HG02840 (cell line): Measurements from ENCODE around the gene RTN3.

Source experiments
- ATAC-seq: cut with Tn5 transposase; IDR thresholded peaks from one replicate; pipeline ENCODE4 v1.9.1; 2021; ENCODE audit warnings: mild to moderate bottlenecking, moderate library complexity, moderate number of reproducible peaks; ENCODE audit not compliant: unreplicated experiment, low FRiP score

RTN3 gene

DNA sequence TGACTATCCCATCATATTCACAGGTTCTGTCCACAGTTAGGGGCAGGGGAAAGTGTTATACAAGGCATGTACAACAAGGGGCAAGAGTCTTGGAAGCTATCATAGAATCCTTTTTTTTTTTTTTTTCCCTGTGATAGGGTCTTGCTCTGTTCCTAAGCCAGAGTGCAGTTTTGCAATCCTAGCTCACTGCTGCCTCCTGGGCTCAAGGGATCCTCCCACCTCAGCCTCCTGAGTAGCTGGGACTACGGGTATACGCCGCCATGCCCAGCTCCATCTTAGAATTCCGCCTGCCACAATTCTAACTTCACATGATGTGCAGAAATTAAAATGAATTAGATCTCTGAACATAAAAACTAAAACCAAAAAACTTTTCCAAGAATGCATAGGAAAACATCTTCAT lies 55.6 kb downstream of the RTN3 start:
- no peak for ATAC-seq

DNA sequence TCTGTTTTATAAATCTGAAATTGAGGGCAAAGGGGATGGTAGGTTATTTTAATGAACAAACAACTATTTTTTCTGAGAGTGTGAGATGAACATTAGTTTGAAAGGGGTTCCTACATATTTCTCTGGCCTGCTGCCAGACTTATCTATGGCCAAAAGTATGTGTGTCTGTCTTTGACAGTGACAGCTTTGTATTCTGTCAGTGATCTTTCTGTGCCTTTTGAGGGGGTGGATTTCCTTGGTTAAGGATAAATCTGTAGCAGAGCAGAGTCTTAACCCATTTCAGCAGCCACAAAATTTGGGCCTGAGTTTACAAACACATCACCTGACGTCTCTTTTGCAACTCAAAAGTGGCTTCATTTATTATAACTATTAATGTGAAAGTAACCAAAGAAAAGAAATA lies 56.4 kb downstream of the RTN3 start:
- ATAC-seq: no peak

DNA sequence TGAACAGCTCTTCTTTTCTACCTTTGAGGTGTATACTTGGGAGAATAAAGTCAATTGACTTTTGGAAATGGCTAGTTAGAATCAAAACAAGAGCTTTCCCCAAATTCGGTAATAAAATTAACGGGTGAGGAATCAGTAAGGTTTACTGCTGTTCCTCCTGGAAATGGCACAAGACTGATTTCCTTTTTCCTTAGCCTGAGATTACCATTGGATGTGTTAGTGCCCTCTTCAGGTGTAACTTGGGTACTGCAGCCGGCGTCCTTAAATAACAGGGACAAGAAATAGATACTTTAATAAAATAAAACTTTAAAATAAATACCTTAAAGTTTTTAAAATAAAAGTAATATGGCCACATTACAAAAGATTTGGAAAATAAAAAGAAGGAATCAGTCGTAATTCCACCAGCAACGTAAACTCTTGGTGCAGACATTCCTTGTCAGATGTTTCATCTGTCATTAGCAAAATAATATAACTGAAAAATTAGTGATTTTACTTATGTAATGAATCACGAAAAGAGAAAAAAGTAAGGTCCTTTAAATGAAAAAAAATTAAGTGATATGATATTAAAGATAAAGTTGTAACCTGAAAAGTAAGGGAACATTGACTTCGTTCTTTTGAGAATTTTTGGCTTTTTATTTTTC lies 57.5 kb downstream of the RTN3 start:
- no peak for ATAC-seq

DNA sequence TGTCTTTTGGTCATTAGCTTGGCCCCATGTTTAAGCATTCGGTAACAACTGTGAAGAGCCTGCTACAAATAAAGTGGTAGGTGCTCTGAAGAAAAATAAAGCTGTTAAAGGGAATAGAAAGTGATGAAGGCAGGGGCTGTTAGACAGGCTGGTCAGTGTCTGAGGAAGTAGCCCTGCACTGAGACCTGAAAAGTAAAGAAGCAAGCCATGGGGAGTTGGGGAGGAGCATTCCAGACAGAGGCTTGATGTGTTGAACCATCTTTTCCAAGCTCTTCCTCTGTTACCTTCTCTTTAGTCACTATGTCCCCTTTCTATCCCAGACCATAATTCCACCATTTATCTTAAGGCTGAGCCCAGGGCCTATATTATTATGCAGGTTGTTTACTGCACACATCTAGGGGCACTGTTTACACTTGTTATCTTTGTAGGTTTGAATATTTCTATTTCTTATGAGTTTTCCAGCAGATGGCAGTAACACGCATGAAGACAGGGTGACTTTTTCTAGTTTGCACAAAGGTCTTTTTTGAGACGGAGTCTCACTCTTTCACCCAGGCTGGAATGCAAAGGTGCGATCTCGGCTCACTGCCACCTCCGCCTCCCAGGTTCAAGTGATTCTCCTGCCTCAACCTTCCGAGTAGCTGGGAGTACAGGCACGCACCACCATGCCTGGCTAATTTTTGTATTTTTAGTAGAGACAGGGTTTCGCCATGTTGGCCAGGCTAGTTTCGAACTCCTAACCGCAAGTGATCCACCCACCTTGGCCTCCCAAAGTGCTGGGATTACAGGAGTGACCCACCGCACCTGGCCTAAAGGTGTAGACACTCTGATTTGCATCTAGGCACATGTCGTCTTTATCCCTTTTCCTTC lies 64.2 kb downstream of the RTN3 start:
- ATAC-seq: no peak

DNA sequence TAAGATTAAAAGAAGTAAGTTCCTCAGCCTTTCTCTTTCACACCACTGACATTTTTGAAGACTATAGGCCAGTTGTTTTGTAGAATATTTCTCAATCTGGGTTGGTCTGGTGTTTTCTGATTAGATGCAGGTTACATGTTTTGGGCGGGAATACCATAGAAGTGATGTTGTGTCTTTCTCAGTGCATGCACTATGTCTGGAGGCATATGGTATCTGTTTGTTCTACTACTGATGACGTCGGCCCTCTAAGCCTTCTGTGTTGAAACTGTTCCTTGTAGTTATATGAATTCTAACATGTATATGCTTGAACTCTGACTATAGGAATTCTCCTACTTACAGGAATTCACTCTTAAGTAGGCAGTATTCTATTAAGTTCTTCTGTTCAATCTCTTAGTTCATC lies 65.7 kb downstream of the RTN3 start:
- no peak for ATAC-seq

DNA sequence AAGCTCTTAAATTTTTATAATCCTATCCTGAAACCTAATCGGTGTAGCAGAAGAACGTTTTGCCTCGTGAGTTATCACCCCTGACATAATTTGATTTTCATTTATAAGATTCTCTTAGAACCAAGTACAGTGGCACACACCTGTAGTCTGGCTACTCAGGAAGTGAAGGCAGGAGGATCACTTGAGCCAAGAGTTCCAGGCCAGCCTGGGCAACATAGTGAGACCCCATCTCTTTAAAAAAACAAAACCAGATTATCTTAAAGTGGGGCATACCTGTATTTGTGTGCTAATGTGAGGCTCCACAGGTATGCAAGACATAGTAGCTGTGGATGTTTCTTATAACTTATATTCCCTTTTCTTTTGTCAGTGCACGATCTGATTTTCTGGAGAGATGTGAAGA lies 68.3 kb downstream of the RTN3 start:
- no peak for ATAC-seq

DNA sequence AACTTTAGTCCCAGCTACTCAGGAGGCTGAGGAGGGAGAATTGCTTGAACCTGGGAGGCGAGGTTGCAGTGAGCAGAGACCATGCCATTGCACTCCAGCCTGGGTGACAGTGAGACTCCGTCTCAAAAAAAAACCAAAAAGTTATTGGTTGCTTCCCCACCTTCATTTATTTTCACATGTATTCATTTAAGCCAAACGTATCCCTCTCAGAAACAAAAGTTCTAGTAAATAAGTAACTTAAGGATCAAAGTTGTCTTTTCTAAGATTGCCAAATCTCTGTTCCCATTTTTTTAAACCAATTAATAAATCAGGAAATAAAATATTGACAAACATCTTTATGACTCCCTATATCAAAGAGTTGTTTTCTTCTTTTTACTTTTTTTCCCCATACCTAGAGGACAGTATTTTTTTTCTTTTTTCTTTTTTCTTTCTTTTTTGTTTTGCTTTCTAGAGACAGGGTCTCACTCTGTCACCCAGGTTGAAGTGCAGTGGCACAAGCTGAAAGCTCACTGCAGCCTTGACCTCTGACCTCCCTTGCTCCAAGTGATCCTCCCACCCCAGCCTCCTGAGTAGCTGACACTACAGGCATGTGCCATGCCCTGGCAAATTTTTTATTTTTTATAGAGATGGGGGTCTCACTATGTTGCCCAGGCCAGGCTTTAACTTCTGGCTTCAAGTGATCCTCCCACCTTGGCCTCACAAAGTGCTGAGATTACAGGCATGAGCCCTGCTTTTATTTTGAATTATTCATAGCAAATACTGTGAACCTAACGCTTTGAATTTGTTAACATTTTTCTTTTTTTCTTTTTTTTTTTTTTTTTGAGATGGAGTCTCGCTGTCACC lies 75.8 kb downstream of the RTN3 start:
- ATAC-seq: no peak

DNA sequence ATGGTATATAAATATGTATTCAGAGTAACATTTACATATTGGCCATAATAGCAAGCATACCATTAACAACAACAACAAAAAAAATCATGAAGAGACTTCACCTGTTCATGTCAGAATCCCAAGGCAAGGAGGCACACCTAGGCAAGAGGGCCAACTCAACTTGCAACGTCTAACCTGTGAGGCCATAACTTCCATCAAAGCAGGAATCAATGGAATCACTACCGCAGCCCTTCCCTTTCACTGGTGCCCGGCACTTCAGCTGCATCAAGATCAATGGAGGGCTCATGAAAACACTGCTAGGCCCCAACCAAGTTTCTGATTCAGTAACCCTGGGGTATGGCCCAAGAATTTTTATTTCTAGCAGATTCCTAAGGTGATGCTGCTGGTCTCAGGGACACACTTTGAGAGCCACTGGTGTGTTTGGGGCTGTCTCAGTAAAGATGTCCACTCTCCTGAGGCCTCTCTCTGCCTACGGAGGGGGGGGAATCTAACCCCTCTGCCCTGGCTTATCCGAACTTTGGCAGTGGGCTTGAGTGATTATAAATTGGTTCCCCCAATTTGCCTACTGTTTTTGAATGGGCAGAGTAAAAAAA lies 79.3 kb downstream of the RTN3 start:
- ATAC-seq: no peak

DNA sequence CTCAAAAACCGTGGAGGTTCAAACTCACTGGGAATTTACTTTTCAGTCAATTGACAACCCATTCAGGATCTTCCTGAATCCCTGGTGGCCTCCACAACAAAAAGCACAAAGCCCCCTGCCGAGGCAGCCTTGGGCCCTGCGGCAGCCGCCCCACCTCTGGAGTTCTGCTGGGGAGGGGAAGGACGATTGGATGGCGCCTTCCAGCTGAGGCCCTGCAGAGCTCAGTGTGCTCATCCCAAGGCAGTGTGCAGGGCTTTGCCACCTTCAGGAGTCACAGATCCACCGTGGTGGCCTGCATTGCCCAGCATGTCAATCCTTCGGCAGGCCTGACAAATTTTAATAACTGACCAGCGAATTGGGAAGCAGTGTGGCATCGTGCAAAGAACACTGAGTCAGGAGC lies 79.9 kb downstream of the RTN3 start:
- no peak for ATAC-seq

DNA sequence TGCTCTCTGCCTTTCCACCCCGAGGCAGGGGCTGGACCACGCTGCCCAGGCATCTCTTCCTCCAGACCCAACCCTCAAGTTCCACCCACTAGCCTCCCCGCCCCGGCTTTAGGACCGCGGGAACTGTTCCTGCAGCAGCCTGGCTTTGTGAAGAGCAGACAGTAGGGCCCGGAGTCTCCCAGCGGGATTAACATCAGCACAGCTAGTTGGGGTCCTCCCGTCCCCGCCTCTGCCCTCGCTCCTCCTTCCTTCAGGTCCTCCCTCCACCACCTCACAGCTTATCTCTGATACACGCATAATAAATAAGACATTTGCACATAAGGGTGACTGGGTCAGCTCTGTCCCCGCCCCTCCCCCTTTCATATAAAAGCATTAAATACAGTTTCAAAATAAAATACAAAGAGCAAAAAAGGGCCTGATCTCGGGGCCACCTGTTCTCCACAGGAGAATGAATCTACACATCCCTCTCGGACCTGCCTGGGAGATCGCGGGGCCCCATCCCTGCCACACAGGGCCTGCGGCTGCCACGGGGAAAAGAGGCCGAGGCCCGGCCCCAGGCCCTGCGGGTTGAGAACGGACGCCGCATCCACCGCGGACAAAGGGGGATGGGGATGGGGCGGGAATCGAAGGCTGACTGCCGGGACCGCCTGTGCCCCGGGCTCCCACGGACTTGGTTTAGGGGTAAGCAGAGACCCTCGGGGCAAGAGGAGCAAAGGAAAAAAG lies 80.8 kb downstream of the RTN3 start:
- no peak for ATAC-seq

DNA sequence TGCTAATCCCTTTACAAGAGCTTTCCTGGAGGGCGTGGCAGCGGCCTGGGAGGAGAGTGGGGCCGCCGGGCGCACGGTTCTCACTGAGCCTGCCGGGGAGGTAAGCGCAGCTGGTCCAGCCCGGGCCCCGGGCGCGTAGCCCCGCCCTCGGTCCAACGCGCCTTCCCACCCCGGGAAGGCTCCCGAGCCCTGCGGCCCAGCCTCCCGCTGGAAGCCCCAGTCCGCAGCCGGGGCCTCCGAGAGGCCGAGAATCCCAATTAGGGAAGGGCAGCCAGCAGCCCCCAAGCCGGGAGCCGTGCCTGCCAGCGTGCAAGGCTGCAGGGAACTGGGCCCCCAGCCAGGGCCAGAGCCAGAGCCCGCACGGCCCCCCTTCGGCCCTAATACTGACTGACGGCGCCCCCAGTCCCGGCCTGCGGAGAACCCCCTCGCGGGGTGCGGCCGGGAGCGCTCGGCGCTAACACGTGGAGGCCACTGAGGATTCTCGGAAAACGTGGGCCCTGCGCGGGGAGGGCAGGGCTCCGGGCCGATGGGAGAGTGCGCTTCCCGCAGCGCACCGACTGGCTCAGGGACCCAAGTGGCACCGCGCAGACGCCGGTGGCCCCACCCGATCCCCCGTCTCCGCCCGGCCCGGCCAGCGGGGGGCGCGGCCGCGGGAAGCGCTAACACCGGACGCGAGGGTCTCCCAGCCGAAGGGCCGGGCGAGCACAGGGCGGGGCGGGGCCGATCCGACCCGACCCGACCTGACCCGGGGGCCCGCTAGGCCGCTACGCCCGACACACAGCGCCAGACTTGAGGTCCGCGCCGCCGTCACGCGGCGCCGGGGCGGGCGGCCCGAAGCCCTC lies 81.6 kb downstream of the RTN3 start:
- ATAC-seq: no peak

DNA sequence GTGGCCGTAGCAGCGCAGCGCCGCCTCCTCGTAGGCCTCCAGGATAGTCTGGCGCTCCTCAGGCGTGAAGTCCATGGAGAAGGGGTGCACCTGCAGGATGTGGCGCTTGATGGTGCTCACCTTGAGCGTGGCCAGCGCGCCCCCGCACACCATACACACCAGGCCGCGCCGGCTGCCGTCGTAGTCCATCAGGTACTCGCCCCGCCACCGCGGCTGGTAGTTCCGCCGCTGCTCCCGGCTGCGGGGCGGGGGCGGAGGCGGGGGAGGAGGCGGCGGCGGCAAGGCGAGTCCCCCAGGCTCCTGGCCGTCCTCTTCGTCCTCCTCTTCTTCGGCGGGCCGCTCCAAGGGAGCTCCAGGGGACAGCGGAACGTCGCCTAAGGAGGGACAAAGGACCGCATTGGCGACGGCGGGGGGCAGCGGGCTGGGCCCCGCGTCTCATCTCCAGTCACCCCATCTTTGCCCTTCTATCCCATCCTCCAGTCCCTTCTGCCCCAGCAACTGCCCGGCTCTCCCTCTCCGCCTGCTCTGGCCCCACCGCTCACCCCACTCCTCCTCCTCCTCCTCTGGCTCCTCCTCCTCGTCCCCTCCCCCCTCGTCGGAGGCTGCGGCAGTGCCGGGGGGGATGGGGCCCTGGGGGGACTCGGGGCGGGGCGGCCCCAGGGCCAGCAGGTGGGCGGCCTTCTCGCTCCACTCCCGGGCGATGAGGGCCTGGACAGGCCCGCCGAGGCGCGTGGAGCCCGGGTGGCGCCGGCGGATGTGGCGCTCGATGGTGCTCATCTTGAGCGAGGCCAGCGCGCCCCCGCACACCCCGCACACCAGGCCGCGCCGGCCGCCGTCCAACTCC lies 82.4 kb downstream of the RTN3 start:
- ATAC-seq: no peak

DNA sequence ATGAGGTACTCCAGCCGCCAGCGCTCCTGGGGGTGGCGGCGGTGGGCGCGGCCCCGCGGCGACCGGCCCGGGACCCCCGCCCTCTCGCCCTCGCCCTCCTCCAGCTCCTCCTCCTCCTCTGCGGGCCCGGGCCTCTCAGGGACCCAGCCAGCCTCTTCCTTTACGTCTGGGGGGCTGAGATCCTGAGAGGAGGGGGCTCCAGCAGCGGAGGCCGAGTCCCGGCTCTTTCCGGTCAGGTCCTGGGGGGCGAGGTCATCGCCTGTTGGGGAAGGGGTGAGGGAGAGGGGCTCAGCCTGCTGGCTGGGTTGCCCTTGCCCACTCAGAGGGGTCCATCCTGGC lies 83.0 kb downstream of the RTN3 start:
- ATAC-seq: no peak

DNA sequence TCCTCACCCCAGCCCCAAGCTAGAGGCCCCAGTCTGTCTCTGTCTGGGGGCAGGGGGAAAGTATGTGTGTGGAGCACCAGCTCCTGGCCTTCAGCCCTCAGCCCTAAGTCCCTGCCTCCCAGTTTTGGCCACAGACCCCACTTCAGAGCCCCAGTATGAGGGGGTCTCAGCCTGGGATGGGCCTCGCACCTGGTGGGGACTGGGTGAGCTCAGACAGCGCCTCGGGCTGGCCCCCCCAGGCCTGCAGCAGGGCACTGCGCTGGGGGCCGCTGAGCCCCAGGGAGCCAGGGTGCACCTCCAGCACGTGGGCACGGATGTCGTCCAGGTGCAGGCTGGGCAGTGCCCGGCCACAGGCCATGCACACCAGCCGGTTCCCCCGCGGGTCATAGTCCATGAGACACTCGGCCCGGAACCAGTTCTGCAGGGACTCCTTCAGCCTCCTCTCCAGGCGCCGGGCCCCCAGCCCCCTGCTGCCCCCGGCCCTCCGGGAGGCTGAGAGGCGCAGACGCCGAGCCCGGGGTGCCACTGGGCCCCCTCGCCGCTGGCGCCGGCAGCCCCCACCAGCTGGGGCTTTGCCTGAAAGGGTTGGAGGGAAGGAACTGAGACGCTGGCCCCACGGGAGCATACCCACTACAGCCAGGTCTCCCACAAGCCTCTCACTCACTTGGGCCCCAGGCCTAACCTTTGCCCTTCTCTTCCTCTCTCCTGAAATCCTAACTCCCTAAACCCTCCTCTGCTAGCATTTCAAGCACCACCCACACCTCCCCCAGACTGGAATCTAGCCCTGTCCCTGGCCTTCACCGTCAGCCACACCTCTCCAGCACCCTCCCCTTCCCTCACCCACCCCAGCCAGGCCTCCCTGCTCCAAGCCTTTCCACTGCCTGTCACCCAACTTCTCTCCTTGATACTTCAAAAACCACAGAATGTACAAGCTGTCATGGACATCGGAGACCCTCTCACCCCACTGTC lies 83.7 kb downstream of the RTN3 start:
- ATAC-seq: no peak

DNA sequence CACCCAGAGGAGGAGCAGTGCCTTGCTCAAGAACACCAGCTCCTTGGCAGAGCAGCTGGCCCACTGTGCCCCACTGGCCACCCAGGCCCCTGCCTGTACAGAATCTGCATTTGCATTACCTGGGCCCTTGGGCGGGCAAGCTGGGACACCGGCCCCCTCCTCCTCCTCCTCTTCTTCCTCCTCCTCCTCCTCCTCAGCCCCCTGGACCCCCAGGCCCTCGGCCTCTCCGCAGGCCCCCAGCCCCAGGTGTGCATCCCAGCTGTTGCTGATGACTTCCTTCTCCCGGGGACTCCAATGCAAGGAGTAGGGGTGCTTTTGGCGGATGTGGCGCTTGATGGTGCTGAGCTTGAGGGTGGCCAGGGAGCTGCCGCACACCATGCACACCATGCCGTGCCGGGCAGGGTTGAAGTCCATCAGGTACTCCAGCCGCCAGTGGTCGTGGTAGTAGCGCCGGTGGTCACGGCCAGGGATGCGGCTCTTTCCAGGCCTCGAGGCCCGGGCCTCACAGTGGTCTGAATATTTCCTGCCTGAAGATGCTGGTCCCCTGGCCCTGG lies 84.5 kb downstream of the RTN3 start:
- ATAC-seq: no peak

DNA sequence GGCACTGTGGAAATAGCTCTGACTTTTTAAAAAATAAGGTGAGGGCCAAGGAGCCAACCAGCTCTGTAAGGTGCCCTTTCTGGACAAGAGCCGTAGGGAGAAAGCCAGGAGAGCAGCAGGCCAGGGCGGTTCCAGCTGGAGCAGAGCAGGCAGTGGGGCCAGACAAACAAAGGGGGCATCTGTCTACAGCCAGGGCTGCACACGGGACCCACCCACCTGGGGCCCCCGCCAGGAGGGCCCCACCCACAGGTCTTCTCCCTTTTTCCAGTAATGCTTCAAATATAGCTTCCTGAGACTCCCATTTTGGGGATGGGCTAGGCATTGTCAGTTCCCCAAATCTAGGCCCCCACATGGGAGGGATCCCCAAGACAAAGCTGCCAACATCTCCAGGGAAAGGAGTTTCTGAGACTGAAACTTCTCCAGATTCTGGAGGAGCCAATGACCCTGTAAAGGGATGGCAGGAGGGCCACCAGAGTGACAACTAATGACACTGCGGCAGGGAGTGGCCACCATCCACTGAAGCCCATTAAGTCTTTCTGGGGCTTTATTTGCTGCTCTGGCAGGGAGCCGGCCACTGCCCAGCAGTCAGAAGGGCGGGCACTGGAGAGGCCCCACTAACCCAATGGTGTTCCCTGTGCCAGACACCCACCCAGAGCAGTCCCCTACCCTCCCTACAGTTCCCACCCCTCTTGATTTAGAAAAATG lies 85.4 kb downstream of the RTN3 start:
- no peak for ATAC-seq

DNA sequence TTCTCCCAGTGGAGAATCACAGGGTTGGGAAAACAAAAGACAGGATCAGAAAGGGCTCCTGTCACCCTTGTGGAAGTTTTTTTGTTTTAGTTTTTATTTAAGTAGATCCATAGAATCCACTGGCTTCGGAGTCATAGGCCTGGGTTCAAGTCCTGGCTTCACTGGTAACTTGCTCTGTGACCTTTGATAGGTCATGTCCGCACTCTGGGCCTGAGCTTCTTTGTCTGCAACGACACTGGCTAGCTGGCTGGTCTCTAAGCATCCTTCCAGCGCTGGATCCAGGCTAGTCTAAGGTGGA lies 85.9 kb downstream of the RTN3 start:
- ATAC-seq: no peak
